ENCODE data around the gene ETFA.

Gene ETFA

DNA sequence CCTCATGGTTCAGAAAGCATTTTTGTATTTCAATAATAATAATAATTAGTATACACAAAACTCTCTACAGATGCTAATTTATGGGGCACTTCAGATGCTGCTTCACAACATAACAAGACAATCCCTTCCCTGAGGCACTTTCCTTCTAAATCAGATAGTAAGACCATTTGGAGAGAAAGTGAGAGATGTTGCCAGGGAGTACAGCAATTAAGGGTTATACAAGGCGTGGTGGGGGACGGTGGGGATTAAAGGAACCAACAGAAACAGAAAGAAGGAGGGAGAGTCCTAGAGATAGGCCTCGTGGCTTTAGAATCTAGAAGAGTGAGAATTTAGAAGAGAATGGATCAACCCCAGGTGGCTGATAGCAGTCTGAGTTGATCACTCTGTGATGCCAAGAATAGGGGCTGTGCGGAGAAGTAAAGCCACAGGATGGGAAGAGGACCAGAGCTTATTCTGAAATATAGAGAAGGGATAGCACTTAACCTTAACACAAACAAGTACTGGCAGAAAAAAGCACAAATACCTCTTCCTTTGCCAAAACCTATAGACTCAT lies 76.9 kb downstream of the ETFA start:
- no peak for ATAC-seq

DNA sequence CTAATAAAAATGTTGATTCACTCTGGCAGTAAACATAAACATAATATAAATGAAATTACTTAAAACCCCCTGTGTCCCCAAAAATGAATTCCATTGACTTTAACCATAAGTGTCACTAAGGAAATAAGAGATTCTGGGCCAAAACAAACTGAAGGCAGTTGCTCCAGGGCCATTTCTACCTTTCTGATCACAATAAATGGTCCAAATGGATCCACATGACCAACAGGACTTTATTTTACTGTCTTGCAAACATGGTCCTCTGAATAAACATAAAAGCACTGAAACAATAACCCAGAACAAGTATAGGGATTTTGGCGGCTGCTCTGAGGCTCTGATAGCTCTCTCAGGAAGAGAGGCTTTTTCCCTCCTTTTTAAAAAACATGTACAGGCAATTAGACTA lies 77.3 kb downstream of the ETFA start:
- no peak for ATAC-seq

More for the DNA sequence above, 76.9 kb downstream of the ETFA start:
- no peak for TF ChIP-seq OSR1 (CRISPR knock-in tag; IDR thresholded peaks at IDR 0.05)
- TF ChIP-seq PPARA (CRISPR knock-in tag; IDR thresholded peaks at IDR 0.05; ENCODE audit: borderline replicate concordance): no peak
- no peak for TF ChIP-seq ZNF8 (CRISPR knock-in tag; IDR thresholded peaks at IDR 0.05)
- TF ChIP-seq ZNF70 (CRISPR knock-in tag; IDR thresholded peaks at IDR 0.05): no peak

DNA sequence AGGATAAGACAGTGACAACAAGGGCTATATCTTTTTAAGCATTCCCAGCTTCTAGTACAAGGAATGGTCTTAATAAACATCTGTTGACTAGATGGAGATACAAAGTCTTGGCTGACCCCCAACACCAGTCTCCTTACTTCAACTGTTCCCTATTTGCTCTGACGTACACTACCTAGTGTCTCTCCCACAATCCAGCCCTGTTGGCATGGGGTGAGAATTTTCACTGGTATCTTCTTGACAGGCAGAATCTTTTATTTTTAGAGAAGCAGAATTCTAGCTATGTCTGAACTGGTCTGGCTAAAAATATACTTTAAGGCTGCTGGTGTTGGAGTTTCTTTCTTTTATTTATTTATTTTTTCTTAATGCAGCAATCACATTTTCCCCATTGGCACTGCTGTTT lies 82.0 kb downstream of the ETFA start:
- no peak for TF ChIP-seq ZFP3 (CRISPR knock-in tag; IDR thresholded peaks at IDR 0.05)
- TF ChIP-seq ZFP30 (CRISPR knock-in tag; IDR thresholded peaks at IDR 0.05): no peak
- no peak for TF ChIP-seq SNAI2 (CRISPR knock-in tag; IDR thresholded peaks at IDR 0.05)
- no peak for TF ChIP-seq OSR1 (CRISPR knock-in tag; IDR thresholded peaks at IDR 0.05)
- TF ChIP-seq GLIS3 (CRISPR knock-in tag; IDR thresholded peaks at IDR 0.05): no peak
- TF ChIP-seq ZNF70 (CRISPR knock-in tag; IDR thresholded peaks at IDR 0.05): no peak
- ATAC-seq: no peak

More for the DNA sequence above, 77.3 kb downstream of the ETFA start:
- TF ChIP-seq, protein P1, sequence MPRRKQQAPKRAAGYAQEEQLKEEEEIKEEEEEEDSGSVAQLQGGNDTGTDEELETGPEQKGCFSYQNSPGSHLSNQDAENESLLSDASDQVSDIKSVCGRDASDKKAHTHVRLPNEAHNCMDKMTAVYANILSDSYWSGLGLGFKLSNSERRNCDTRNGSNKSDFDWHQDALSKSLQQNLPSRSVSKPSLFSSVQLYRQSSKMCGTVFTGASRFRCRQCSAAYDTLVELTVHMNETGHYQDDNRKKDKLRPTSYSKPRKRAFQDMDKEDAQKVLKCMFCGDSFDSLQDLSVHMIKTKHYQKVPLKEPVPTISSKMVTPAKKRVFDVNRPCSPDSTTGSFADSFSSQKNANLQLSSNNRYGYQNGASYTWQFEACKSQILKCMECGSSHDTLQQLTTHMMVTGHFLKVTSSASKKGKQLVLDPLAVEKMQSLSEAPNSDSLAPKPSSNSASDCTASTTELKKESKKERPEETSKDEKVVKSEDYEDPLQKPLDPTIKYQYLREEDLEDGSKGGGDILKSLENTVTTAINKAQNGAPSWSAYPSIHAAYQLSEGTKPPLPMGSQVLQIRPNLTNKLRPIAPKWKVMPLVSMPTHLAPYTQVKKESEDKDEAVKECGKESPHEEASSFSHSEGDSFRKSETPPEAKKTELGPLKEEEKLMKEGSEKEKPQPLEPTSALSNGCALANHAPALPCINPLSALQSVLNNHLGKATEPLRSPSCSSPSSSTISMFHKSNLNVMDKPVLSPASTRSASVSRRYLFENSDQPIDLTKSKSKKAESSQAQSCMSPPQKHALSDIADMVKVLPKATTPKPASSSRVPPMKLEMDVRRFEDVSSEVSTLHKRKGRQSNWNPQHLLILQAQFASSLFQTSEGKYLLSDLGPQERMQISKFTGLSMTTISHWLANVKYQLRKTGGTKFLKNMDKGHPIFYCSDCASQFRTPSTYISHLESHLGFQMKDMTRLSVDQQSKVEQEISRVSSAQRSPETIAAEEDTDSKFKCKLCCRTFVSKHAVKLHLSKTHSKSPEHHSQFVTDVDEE (CRISPR knock-in tag; IDR thresholded peaks at IDR 0.05): no peak
- TF ChIP-seq, protein P2, sequence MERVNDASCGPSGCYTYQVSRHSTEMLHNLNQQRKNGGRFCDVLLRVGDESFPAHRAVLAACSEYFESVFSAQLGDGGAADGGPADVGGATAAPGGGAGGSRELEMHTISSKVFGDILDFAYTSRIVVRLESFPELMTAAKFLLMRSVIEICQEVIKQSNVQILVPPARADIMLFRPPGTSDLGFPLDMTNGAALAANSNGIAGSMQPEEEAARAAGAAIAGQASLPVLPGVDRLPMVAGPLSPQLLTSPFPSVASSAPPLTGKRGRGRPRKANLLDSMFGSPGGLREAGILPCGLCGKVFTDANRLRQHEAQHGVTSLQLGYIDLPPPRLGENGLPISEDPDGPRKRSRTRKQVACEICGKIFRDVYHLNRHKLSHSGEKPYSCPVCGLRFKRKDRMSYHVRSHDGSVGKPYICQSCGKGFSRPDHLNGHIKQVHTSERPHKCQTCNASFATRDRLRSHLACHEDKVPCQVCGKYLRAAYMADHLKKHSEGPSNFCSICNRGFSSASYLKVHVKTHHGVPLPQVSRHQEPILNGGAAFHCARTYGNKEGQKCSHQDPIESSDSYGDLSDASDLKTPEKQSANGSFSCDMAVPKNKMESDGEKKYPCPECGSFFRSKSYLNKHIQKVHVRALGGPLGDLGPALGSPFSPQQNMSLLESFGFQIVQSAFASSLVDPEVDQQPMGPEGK (CRISPR knock-in tag; IDR thresholded peaks at IDR 0.05; ENCODE audit: borderline replicate concordance): no peak
- no peak for TF ChIP-seq PPARA (CRISPR knock-in tag; IDR thresholded peaks at IDR 0.05; ENCODE audit: borderline replicate concordance)
- TF ChIP-seq ARNTL (CRISPR knock-in tag; IDR thresholded peaks at IDR 0.05; ENCODE audit: borderline replicate concordance, low read depth): no peak
- no peak for TF ChIP-seq CSDC2 (CRISPR knock-in tag; IDR thresholded peaks at IDR 0.05)
- TF ChIP-seq RARB (CRISPR knock-in tag; IDR thresholded peaks at IDR 0.05): no peak
- TF ChIP-seq, protein P3, sequence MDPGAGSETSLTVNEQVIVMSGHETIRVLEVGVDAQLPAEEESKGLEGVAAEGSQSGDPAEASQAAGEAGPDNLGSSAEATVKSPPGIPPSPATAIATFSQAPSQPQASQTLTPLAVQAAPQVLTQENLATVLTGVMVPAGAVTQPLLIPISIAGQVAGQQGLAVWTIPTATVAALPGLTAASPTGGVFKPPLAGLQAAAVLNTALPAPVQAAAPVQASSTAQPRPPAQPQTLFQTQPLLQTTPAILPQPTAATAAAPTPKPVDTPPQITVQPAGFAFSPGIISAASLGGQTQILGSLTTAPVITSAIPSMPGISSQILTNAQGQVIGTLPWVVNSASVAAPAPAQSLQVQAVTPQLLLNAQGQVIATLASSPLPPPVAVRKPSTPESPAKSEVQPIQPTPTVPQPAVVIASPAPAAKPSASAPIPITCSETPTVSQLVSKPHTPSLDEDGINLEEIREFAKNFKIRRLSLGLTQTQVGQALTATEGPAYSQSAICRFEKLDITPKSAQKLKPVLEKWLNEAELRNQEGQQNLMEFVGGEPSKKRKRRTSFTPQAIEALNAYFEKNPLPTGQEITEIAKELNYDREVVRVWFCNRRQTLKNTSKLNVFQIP (CRISPR knock-in tag; IDR thresholded peaks at IDR 0.05; ENCODE audit: borderline replicate concordance, low read depth): no peak

DNA sequence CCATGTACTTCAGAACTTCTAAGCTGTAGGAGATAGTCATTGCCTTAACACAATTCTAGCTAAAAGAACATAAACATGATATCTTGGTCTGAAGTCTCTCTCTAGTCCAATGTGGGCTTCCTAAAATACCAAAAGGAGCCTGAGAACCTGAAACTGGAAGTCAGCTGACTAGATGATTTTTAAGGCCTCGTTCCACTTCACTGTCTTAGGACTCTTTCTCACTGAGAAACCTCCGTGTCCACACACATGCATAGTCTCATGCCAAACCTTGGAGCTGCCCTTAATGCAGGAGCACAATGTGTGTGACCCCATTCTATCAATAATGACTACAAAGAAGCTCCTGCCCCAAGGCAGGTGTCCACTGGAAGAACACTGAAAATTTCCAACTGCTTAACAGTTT lies 87.7 kb downstream of the ETFA start:
- no peak for ATAC-seq
- TF ChIP-seq, protein P1 (CRISPR knock-in tag; IDR thresholded peaks at IDR 0.05): no peak
- no peak for TF ChIP-seq SNAI2 (CRISPR knock-in tag; IDR thresholded peaks at IDR 0.05)
- TF ChIP-seq, protein P4, sequence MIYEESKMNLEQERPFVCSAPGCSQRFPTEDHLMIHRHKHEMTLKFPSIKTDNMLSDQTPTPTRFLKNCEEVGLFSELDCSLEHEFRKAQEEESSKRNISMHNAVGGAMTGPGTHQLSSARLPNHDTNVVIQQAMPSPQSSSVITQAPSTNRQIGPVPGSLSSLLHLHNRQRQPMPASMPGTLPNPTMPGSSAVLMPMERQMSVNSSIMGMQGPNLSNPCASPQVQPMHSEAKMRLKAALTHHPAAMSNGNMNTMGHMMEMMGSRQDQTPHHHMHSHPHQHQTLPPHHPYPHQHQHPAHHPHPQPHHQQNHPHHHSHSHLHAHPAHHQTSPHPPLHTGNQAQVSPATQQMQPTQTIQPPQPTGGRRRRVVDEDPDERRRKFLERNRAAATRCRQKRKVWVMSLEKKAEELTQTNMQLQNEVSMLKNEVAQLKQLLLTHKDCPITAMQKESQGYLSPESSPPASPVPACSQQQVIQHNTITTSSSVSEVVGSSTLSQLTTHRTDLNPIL (CRISPR knock-in tag; IDR thresholded peaks at IDR 0.05; ENCODE audit: low read depth): no peak
- no peak for TF ChIP-seq ISL1 (CRISPR knock-in tag; IDR thresholded peaks at IDR 0.05)
- no peak for TF ChIP-seq BACH2 (CRISPR knock-in tag; IDR thresholded peaks at IDR 0.05; ENCODE audit: borderline replicate concordance)
- TF ChIP-seq, protein P2 (CRISPR knock-in tag; IDR thresholded peaks at IDR 0.05; ENCODE audit: borderline replicate concordance): no peak
- no peak for TF ChIP-seq TOX (CRISPR knock-in tag; IDR thresholded peaks at IDR 0.05; ENCODE audit: borderline replicate concordance)
- no peak for TF ChIP-seq GLIS3 (CRISPR knock-in tag; IDR thresholded peaks at IDR 0.05)
- no peak for TF ChIP-seq ZNF565 (CRISPR knock-in tag; conservative IDR thresholded peaks at IDR 0.05; ENCODE audit: low read depth)
- TF ChIP-seq, protein P5, sequence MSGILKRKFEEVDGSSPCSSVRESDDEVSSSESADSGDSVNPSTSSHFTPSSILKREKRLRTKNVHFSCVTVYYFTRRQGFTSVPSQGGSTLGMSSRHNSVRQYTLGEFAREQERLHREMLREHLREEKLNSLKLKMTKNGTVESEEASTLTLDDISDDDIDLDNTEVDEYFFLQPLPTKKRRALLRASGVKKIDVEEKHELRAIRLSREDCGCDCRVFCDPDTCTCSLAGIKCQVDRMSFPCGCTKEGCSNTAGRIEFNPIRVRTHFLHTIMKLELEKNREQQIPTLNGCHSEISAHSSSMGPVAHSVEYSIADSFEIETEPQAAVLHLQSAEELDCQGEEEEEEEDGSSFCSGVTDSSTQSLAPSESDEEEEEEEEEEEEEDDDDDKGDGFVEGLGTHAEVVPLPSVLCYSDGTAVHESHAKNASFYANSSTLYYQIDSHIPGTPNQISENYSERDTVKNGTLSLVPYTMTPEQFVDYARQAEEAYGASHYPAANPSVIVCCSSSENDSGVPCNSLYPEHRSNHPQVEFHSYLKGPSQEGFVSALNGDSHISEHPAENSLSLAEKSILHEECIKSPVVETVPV (CRISPR knock-in tag; IDR thresholded peaks at IDR 0.05): no peak
- TF ChIP-seq ZFP3 (CRISPR knock-in tag; IDR thresholded peaks at IDR 0.05): no peak
- no peak for TF ChIP-seq ZFP30 (CRISPR knock-in tag; IDR thresholded peaks at IDR 0.05)
- no peak for TF ChIP-seq ZC3H10 (CRISPR knock-in tag; IDR thresholded peaks at IDR 0.05)
- no peak for TF ChIP-seq OSR1 (CRISPR knock-in tag; IDR thresholded peaks at IDR 0.05)
